ENCODE data around the gene ALOX5AP. TPM values are rescaled to one million over a fixed set of nuclear protein-coding genes. Genes with fewer than 3 reads are reported as not detected.

ALOX5AP gene
- total RNA-seq, 4 donors from 2014 or later, result 4.7 to 21.5 (median 12.7) TPM

DNA sequence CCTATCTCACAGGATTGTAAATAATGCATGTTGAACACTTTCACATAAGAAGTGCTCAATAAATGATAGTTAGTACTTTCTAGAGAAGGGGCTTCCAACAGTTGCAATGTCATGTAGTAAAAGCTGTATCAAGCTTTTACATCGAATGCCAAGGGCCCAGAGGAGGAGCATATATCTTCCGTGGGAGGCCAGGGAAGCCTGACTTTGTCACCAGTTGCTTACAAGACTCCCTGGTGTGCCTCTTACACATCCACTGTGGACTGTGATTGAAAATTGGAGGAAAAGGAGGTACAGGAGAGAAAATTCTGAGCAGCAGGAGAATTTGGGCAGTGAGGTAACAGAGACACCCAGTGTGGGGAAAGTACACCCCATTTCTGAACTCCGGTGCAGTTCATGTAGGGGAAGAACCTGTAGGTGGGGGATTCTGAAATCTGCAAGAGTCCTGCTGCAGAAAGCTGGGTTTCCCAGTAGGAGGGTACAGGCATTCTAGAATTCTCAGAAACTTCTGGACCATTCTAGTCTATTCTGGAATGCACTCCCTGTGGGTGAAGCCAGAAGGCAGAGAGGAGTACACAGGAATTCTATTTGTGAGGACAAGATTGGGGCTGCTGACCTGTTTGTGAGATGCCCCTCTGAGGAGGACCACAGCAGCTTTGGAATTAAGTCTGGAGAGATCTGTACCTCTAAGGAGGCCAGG is 54.0 kb downstream of the ALOX5AP start:
- WGBS, 2 donors, result 59 to 82% methylated on average over 3 of the region's 3 CpGs
- no peaks in the 10 kb centered on the region for H3K9me3 ChIP-seq
- peaks cover 3 to 34% (median 25%) of the 10 kb centered on the region in 3 donors for H3K4me1 ChIP-seq
- no peak overlapping the region for H3K4me3 ChIP-seq
- DNase-seq, result no peak
- H3K27ac ChIP-seq, result no peak overlapping the region
- TF ChIP-seq, protein P1, sequence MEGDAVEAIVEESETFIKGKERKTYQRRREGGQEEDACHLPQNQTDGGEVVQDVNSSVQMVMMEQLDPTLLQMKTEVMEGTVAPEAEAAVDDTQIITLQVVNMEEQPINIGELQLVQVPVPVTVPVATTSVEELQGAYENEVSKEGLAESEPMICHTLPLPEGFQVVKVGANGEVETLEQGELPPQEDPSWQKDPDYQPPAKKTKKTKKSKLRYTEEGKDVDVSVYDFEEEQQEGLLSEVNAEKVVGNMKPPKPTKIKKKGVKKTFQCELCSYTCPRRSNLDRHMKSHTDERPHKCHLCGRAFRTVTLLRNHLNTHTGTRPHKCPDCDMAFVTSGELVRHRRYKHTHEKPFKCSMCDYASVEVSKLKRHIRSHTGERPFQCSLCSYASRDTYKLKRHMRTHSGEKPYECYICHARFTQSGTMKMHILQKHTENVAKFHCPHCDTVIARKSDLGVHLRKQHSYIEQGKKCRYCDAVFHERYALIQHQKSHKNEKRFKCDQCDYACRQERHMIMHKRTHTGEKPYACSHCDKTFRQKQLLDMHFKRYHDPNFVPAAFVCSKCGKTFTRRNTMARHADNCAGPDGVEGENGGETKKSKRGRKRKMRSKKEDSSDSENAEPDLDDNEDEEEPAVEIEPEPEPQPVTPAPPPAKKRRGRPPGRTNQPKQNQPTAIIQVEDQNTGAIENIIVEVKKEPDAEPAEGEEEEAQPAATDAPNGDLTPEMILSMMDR (IDR thresholded peaks at IDR 0.05), result no peak
- no peak for TF ChIP-seq POLR2A (IDR thresholded peaks at IDR 0.05)
- no peaks in the 10 kb centered on the region for H3K27me3 ChIP-seq
- H3K36me3 ChIP-seq, result no peaks in the 10 kb centered on the region
- intact Hi-C loops (cut with DNase I), result no loop called here

DNA sequence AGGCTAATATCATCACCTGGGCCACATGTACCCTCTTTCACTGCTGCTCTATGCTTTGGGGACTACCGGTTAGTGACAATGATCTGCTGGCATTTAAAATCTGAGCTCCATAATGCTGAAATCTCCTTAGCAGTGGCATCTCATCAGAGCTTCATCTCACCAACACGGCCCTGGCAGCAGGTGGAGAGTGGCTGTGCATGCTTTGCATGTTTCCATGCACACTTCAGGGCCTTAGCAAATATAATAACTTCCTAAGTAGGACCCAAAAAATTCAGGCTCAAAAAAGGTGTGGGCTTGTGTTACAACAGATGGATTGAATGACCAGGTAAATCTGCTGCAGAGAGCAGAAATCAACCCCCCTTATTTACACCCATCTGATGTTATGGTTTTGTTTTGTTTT is 55.2 kb downstream of the ALOX5AP start:
- H3K4me1 ChIP-seq, result peaks cover 4 to 42% (median 25%) of the 10 kb centered on the region in 3 donors
- no peak overlapping the region for H3K4me3 ChIP-seq
- H3K36me3 ChIP-seq, result no peaks in the 10 kb centered on the region
- no peaks in the 10 kb centered on the region for H3K9me3 ChIP-seq
- H3K27me3 ChIP-seq, result no peaks in the 10 kb centered on the region
- no peak overlapping the region for H3K27ac ChIP-seq
- TF ChIP-seq, protein P1 (IDR thresholded peaks at IDR 0.05), result no peak
- no peak for TF ChIP-seq POLR2A (IDR thresholded peaks at IDR 0.05)
- WGBS, 2 donors, result 93 to 94% methylated on average over 2 of the region's 2 CpGs
- DNase-seq, result no peak
- intact Hi-C loops (cut with DNase I), result loop anchor here (10.0 kb wide), 1 partner anchor 326 kb away; the partner anchor contains the start of gene HMGB1

DNA sequence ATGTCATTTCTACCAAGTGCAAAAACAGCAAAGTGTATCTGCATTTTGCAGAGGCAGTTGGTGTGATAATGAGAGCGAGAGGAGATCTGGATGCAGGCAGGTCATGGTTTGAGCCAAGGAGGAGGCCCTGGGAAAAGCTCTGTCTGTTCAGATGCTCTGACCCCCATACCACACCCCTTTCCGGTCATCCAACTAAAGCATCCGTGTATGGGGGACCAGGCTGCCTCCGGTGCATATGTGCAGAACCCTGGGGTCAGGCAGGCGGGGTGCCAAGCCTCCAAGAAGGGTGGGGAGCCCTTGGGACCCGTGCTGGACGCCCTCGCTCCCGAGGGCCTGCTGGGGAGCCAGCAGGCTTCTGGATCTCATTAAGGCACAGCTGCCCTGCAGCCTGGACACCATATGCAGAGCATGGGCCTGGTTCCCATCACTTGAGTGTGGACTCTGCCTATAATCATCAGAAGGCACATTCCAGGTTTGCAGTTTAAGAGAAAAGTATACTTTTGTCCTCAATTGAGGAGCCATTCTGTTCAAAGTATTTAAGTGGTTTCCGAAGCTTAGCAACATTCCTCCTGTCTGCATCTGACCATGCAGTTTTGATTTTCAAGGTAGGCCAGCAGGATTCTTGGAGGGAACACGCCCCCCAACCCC is 56.1 kb downstream of the ALOX5AP start:
- Histone ChIP-seq H3K9me3 (no peaks in the 10 kb centered on the region), H3K36me3 (no peaks in the 10 kb centered on the region), H3K4me3 (no peak overlapping the region), H3K27ac (peak overlapping the region in 2 of 4 donors; percentile 64 to 74), H3K4me1 (peaks cover 13 to 51% (median 27%) of the 10 kb centered on the region in 3 donors), H3K27me3 (no peaks in the 10 kb centered on the region)
- no peak for TF ChIP-seq POLR2A (IDR thresholded peaks at IDR 0.05)
- TF ChIP-seq, protein P1 (IDR thresholded peaks at IDR 0.05), result no peak
- intact Hi-C loops (cut with DNase I), result loop anchor here (10.0 kb wide), 1 partner anchor 327 kb away; the partner anchor contains the start of gene HMGB1
- no peak for DNase-seq
- 85 to 92% methylated on average over 4 to 6 of the region's 11 CpGs for WGBS, 2 donors

- no peaks in the 10 kb centered on the region for H3K27me3 ChIP-seq
- TF ChIP-seq, protein P1 (IDR thresholded peaks at IDR 0.05), result peak in 4 of 6 experiments; percentile 8 to 40 (median 28)
- TF ChIP-seq POLR2A (IDR thresholded peaks at IDR 0.05), result no peak
- H3K9me3 ChIP-seq, result no peaks in the 10 kb centered on the region
- no peak for DNase-seq
- intact Hi-C loops (cut with DNase I), result loop anchor here (10.0 kb wide), 1 partner anchor 328 kb away; the partner anchor contains the start of gene HMGB1
- H3K27ac ChIP-seq, result peak overlapping the region; percentile 44 to 74 (median 64)
- H3K4me3 ChIP-seq, result peak overlapping the region in 1 of 4 donors; percentile 35
- 14 to 38% methylated on average over 6 to 11 of the region's 12 CpGs for WGBS, 2 donors
- peaks cover 16 to 60% (median 32%) of the 10 kb centered on the region in 3 donors for H3K4me1 ChIP-seq
- H3K36me3 ChIP-seq, result no peaks in the 10 kb centered on the region
These were observed 57.1 kb downstream of the ALOX5AP start for GRCh38 chr13:30792285-30793000.
